Small intestine (tissue), 16 donors: ENCODE measurements around the gene EFEMP2. TPM values are rescaled to one million over a fixed set of nuclear protein-coding genes. Genes with fewer than 3 reads are reported as not detected.

Experiments used
- DNase-seq, 2 donors: peaks; one replicate each; pipeline versions ENCODE4 v3.0.0 to v3.0.0-alpha.2; 2013
- FAIRE-seq: peaks from 2 replicates; lab custom pipeline; 2012; peaks lifted over from hg19 to GRCh38; lab: Jason Lieb, UNC
- H3K27ac ChIP-seq, 3 donors: one replicate each; pipeline ENCODE4 v1.5.1; 2013; ENCODE audit warnings: low read length in 2 of 3, mild to moderate bottlenecking in 2 of 3, control low read depth in 1 of 3, inconsistent platforms in 1 of 3, low read depth in 1 of 3, moderate library complexity in 1 of 3
- H3K27me3 ChIP-seq, 3 donors: one replicate each; pipeline ENCODE4 v1.6.1; 2013; ENCODE audit warnings: low read length in 3 of 3, inconsistent platforms in 1 of 3; ENCODE audit not compliant: control insufficient read depth in 3 of 3, insufficient read depth in 3 of 3
- H3K36me3 ChIP-seq, 3 donors: one replicate each; pipeline ENCODE4 v1.6.1; 2013; ENCODE audit warnings: low read length in 3 of 3, inconsistent platforms in 1 of 3, low read depth in 1 of 3, mild to moderate bottlenecking in 1 of 3, moderate library complexity in 1 of 3; ENCODE audit not compliant: control insufficient read depth in 3 of 3, insufficient read depth in 2 of 3
- H3K4me1 ChIP-seq, 3 donors: one replicate each; pipeline ENCODE4 v1.6.1; 2013; ENCODE audit warnings: low read length in 2 of 3, inconsistent platforms in 1 of 3, low read depth in 1 of 3, mild to moderate bottlenecking in 1 of 3, moderate library complexity in 1 of 3; ENCODE audit not compliant: control insufficient read depth in 3 of 3, insufficient read depth in 2 of 3
- H3K4me3 ChIP-seq, 3 donors: one replicate each; pipeline ENCODE4 v1.5.1; 2013; ENCODE audit warnings: low read length in 3 of 3, control low read depth in 1 of 3, inconsistent platforms in 1 of 3, low read depth in 1 of 3, mild to moderate bottlenecking in 1 of 3, moderate library complexity in 1 of 3
- H3K9me3 ChIP-seq, 2 donors: one replicate each; pipeline ENCODE4 v1.6.1; 2013; ENCODE audit warnings: low read depth in 1 of 2, low read length in 1 of 2; ENCODE audit not compliant: control insufficient read depth in 2 of 2, insufficient read depth in 1 of 2
- WGBS, 3 donors: extraction: QIAGEN DNeasy Blood & Tissue Kit; methylation state at CpG; one replicate each; pipeline ENCODE4 v1.1.7; 2013; 5-methylcytosine and 5-hydroxymethylcytosine counted together
- long read RNA-seq, 10 donors: transcript quantifications; one replicate each; lab custom pipeline, GENCODE V29; 2026
- polyA plus RNA-seq, 4 donors: library from polyadenylated mRNA; stranded (reverse) in 3 of 4; unstranded in 1 of 4; fragments of 200-250 nt in 3 of 4; fragments of 120-200 nt in 1 of 4; gene quantifications; one replicate each; pipeline versions ENCODE4 v1.2.1 to v1.2.3, GENCODE V29; 2013
- donor health status: healthy with polysubstance abuse.
- donor health status: control.
- donor health status: control.
- donor health status: Bipolar disorder and iron deficiency.
- donor health status: healthy.

Gene EFEMP2
- polyA plus RNA-seq, result 10 to 100 TPM in 2 of 4 donors, 1 to 10 TPM in 2; 4.7 to 18.0 (median 12.1) TPM
- long read RNA-seq, donor 1, transcript EFEMP2-201 (11 exons, 2,034 nt), result major isoform, 8 of 12 reads
- long read RNA-seq, donor 1, partial matches to known transcripts, result 0 of 12 reads
- long read RNA-seq, donor 1, other reads (novel, unspliced or antisense), result 0 of 12 reads
- long read RNA-seq, donor 2, partial matches to known transcripts, result 0 of 2 reads
- long read RNA-seq, donor 2, other reads (novel, unspliced or antisense), result 0 of 2 reads
- long read RNA-seq, donor 3, transcript EFEMP2-201 (11 exons, 2,034 nt), result major isoform, 6 of 7 reads
- long read RNA-seq, donor 3, partial matches to known transcripts, result 0 of 7 reads
- long read RNA-seq, donor 3, other reads (novel, unspliced or antisense), result 0 of 7 reads
- long read RNA-seq, donor 4, partial matches to known transcripts, result 0 of 1 reads
- long read RNA-seq, donor 4, other reads (novel, unspliced or antisense), result 0 of 1 reads
- long read RNA-seq, donor 5, transcript EFEMP2-201 (11 exons, 2,034 nt), result major isoform, 5 of 6 reads
- long read RNA-seq, donor 5, partial matches to known transcripts, result 0 of 6 reads
- long read RNA-seq, donor 5, other reads (novel, unspliced or antisense), result 0 of 6 reads
- long read RNA-seq, donor 6, partial matches to known transcripts, result 0 of 5 reads
- long read RNA-seq, donor 6, other reads (novel, unspliced or antisense), result 0 of 5 reads
- long read RNA-seq, donor 7, result 0 reads
- long read RNA-seq, donor 8, transcript EFEMP2-201 (11 exons, 2,034 nt), result major isoform, 5 of 5 reads
- long read RNA-seq, donor 8, partial matches to known transcripts, result 0 of 5 reads
- long read RNA-seq, donor 8, other reads (novel, unspliced or antisense), result 0 of 5 reads
- long read RNA-seq, donor 9, partial matches to known transcripts, result 0 of 1 reads
- long read RNA-seq, donor 9, other reads (novel, unspliced or antisense), result 0 of 1 reads
- long read RNA-seq, donor 10, transcript EFEMP2-201 (11 exons, 2,034 nt), result major isoform, 28 of 34 reads
- long read RNA-seq, donor 10, partial matches to known transcripts, result 0 of 34 reads
- long read RNA-seq, donor 10, other reads (novel, unspliced or antisense), result 0 of 34 reads

GRCh38 chr11:65872586-65873317 is at the start of gene EFEMP2:
Gene EFEMP2 (minus strand): TSS chr11:65872800. CDS start chr11:65872354, 446 bp downstream.
- no peak for FAIRE-seq
- WGBS, 3 donors, result 2 to 4% (median 4%) methylated on average over 20 to 69 of the region's 69 CpGs
- peaks cover 0 to 15% (median 0%) of the 10 kb centered on the region in 3 donors for H3K4me1 ChIP-seq
- H3K27me3 ChIP-seq, result peaks cover 0 to 12% (median 0%) of the 10 kb centered on the region in 3 donors
- H3K9me3 ChIP-seq, result no peaks in the 10 kb centered on the region
- peak within 1 kb of the TSS in 2 of 3 donors; percentile 77 to 78 for H3K27ac ChIP-seq
- H3K36me3 ChIP-seq, result peaks cover 0 to 27% (median 0%) of the 10 kb centered on the region in 3 donors
- DNase-seq, result peak in 1 of 2 donors; percentile 56
- H3K4me3 ChIP-seq, result peak within 1 kb of the TSS; percentile 35 to 74 (median 48)

GRCh38 chr11:65921876-65922275 is 49.3 kb upstream of the EFEMP2 start:
- no peaks in the 10 kb centered on the region for H3K27me3 ChIP-seq
- no peak overlapping the region for H3K27ac ChIP-seq
- no peaks in the 10 kb centered on the region for H3K9me3 ChIP-seq
- H3K4me3 ChIP-seq, result no peak overlapping the region
- peaks cover 3 to 22% (median 14%) of the 10 kb centered on the region in 3 donors for H3K4me1 ChIP-seq
- H3K36me3 ChIP-seq, result peaks cover 0 to 45% (median 3%) of the 10 kb centered on the region in 3 donors
- 90 to 95% (median 92%) methylated on average over 7 to 10 of the region's 10 CpGs for WGBS, 3 donors
- no peak for DNase-seq
- no peak for FAIRE-seq

GRCh38 chr11:65921033-65921555 is 48.5 kb upstream of the EFEMP2 start:
- DNase-seq (no peak), FAIRE-seq (no peak)
- Histone ChIP-seq H3K9me3 (no peaks in the 10 kb centered on the region), H3K4me1 (peaks cover 3 to 22% (median 21%) of the 10 kb centered on the region in 3 donors), H3K36me3 (peaks cover 0 to 50% (median 3%) of the 10 kb centered on the region in 3 donors), H3K27ac (no peak overlapping the region), H3K4me3 (no peak overlapping the region), H3K27me3 (no peaks in the 10 kb centered on the region)
- 84 to 88% (median 85%) methylated on average over 11 to 12 of the region's 12 CpGs for WGBS, 3 donors

DNA sequence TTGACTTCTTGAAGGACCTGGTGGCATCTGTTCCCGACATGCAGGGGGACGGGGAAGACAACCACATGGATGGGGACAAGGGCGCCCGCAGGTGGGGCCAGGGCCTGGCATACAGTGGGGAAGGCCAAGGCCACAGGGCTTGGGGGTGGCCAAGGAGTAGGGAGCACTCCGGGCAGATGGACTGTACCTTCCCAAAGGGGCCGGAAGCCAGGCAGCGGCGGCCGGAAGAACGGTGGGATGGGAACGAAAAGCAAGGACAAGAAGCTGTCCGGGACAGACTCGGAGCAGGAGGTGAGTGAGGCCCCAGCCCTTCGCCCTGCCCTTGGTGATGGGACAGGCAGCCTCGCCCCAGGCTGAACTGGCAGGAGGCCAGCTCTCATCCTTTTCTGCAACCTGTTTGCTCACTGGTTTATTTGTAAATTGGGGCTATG is 47.8 kb upstream of the EFEMP2 start:
- peaks cover 3 to 22% (median 21%) of the 10 kb centered on the region in 3 donors for H3K4me1 ChIP-seq
- WGBS, 3 donors, result 31 to 60% (median 44%) methylated on average over 15 of the region's 15 CpGs
- no peak overlapping the region for H3K27ac ChIP-seq
- H3K9me3 ChIP-seq, result no peaks in the 10 kb centered on the region
- H3K4me3 ChIP-seq, result peak overlapping the region in 2 of 3 donors; percentile 85 to 90
- FAIRE-seq (no peak), DNase-seq (no peak)
- H3K27me3 ChIP-seq, result no peaks in the 10 kb centered on the region
- peaks cover 0 to 50% (median 3%) of the 10 kb centered on the region in 3 donors for H3K36me3 ChIP-seq

DNA sequence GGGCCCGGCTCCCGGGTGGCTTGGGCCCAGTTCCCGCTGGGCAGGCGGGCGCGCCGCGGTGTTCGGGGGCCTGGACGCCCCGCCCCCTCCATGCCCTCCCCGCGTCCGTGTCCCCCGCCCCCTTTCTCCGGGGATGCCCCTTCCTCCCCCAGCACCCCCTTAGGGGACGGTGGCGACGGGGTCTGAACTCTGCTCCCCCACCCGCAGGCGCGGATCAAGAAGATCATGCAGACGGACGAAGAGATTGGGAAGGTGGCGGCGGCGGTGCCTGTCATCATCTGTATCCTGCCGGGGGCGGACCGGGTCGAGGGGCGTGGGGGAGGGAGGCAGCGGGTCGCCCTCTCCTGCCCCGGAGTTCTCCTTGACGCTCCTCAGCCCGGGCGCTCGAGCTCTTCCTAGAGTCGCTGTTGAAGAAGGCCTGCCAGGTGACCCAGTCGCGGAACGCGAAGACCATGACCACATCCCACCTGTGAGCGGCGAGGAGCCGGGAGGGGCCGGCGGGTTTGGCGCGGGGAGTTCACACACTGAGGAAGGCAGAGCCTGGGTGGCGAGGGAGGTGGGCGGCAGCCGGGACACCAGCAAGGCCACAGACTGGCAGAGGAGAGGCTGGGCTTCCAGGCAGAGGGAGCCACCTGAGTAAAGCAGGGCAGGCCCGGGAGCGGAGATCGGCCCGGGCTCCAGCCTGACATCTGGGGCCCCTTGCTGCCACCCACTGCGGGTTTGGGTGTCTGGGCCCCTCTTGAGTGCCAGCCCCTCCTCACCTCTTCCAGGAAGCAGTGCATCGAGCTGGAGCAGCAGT is 47.2 kb upstream of the EFEMP2 start:
- H3K36me3 ChIP-seq, result peaks cover 0 to 48% (median 3%) of the 10 kb centered on the region in 3 donors
- peak; percentile 41 to 69 for DNase-seq
- H3K27me3 ChIP-seq, result no peaks in the 10 kb centered on the region
- peak overlapping the region; percentile 78 to 90 (median 85) for H3K4me3 ChIP-seq
- peaks cover 3 to 22% (median 21%) of the 10 kb centered on the region in 3 donors for H3K4me1 ChIP-seq
- FAIRE-seq, result no peak
- H3K9me3 ChIP-seq, result no peaks in the 10 kb centered on the region
- H3K27ac ChIP-seq, result peak overlapping the region; percentile 37 to 80 (median 53)
- WGBS, 3 donors, result 0 to 1% (median 1%) methylated on average over 41 to 60 of the region's 60 CpGs

DNA sequence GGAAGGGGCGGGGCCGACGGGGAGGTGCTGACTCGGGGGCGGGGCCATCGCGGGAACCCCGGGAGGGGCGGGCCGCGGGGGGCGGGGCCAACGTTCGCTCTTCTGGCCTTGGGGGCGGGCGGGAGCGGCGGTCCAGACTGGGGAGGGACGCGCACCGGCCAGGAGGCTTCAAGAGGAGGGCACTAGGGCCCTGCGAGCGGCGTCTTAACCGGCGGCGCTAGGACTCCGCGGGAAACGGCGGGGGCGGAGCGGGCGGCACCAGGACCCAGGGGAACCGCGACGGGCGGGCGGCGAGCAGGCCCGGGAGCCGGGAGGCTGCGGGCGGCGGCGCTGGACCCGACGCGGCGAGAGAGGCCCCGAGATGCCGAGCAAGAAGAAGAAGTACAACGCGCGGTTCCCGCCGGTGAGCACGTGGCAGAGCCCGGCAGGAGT is 46.6 kb upstream of the EFEMP2 start, which contains the start of gene DRAP1:
DRAP1 (plus strand) TSS at position 286 of the 432 bp plus-strand sequence; CDS start at position 362, 76 bp downstream.
- WGBS, 3 donors, result 0 to 3% (median 1%) methylated on average over 21 to 59 of the region's 59 CpGs
- peaks cover 3 to 22% (median 21%) of the 10 kb centered on the region in 3 donors for H3K4me1 ChIP-seq
- DNase-seq, result peak; percentile 98 to 99
- peaks cover 0 to 44% (median 3%) of the 10 kb centered on the region in 3 donors for H3K36me3 ChIP-seq
- FAIRE-seq, result no peak
- H3K27ac ChIP-seq, result peak within 1 kb of the TSS; percentile 53 to 89 (median 82)
- no peaks in the 10 kb centered on the region for H3K27me3 ChIP-seq
- peak within 1 kb of the TSS; percentile 78 to 97 (median 90) for H3K4me3 ChIP-seq
- H3K9me3 ChIP-seq, result no peaks in the 10 kb centered on the region
